Measurements from ENCODE around the gene AMDHD2. TPM values are rescaled to one million over a fixed set of nuclear protein-coding genes. Genes with fewer than 3 reads are reported as not detected.

The AMDHD2 gene
- total RNA-seq, 1 experiment from 2014 or later, result 50.3 TPM

GRCh38 chr16:2492292-2492691 is 27.9 kb upstream of the AMDHD2 start:
- ATAC-seq (no peak), DNase-seq (no peak)
- ChIA-PET POLR2A (ENCODE audit: unreplicated experiment) (no interaction called here), CTCF (no interaction called here)
- Histone ChIP-seq H3K9me2 (replicated peaks; ENCODE audit: low read length) (no peaks in the 10 kb centered on the region), H3F3A (ENCODE audit: low read length, unreplicated experiment) (no peaks in the 10 kb centered on the region), H3K27me3 (ENCODE audit: low read length) (no peaks in the 10 kb centered on the region), H2AFZ (ENCODE audit: low read length) (no peak overlapping the region), H4K20me1 (ENCODE audit: low read length) (no peaks in the 10 kb centered on the region), H3K4me2 (ENCODE audit: low read length) (no peak overlapping the region), H3K4me1 (ENCODE audit: insufficient read depth, low read length) (no peaks in the 10 kb centered on the region), H3K27ac (ENCODE audit: low read length) (no peak overlapping the region), H3K4me3 (ENCODE audit: low read length) (no peak overlapping the region), H3K9me3 (ENCODE audit: low read length) (no peaks in the 10 kb centered on the region), H3K9ac (ENCODE audit: low read length) (no peak overlapping the region), H3K79me2 (ENCODE audit: low read length) (no peaks in the 10 kb centered on the region), H3K36me3 (ENCODE audit: low read depth, low read length) (no peaks in the 10 kb centered on the region)
- intact Hi-C loops (cut with micrococcal nuclease), result no loop called here
- TF ChIP-seq EZH2 (IDR thresholded peaks at IDR 0.05; ENCODE audit: low read length, unreplicated experiment) (no peak), EZH2phosphoT487 (IDR thresholded peaks at IDR 0.05; ENCODE audit: borderline replicate concordance, low read length) (no peak), CTCF (conservative IDR thresholded peaks at IDR 0.05; ENCODE audit: low read depth, low read length) (no peak)
- no TSS peak for BruUV-seq (replicated peaks)

- H3K27me3 ChIP-seq (ENCODE audit: low read length), result no peaks in the 10 kb centered on the region
- no peaks in the 10 kb centered on the region for H3F3A ChIP-seq (ENCODE audit: low read length, unreplicated experiment)
- ATAC-seq (no peak), DNase-seq (no peak)
- no peaks in the 10 kb centered on the region for H3K4me1 ChIP-seq (ENCODE audit: insufficient read depth, low read length)
- no peaks in the 10 kb centered on the region for H3K9me2 ChIP-seq (replicated peaks; ENCODE audit: low read length)
- H3K79me2 ChIP-seq (ENCODE audit: low read length), result no peaks in the 10 kb centered on the region
- H3K9me3 ChIP-seq (ENCODE audit: low read length), result no peaks in the 10 kb centered on the region
- no peak overlapping the region for H3K27ac ChIP-seq (ENCODE audit: low read length)
- intact Hi-C loops (cut with micrococcal nuclease), result no loop called here
- no peak overlapping the region for H3K9ac ChIP-seq (ENCODE audit: low read length)
- TF ChIP-seq EZH2 (IDR thresholded peaks at IDR 0.05; ENCODE audit: low read length, unreplicated experiment) (no peak), EZH2phosphoT487 (IDR thresholded peaks at IDR 0.05; ENCODE audit: borderline replicate concordance, low read length) (no peak), CTCF (conservative IDR thresholded peaks at IDR 0.05; ENCODE audit: low read depth, low read length) (no peak)
- H2AFZ ChIP-seq (ENCODE audit: low read length), result no peak overlapping the region
- ChIA-PET CTCF (no interaction called here), POLR2A (ENCODE audit: unreplicated experiment) (no interaction called here)
- H3K4me2 ChIP-seq (ENCODE audit: low read length), result no peak overlapping the region
- no peak overlapping the region for H3K4me3 ChIP-seq (ENCODE audit: low read length)
- H3K36me3 ChIP-seq (ENCODE audit: low read depth, low read length), result no peaks in the 10 kb centered on the region
- BruUV-seq (replicated peaks), result no TSS peak
- no peaks in the 10 kb centered on the region for H4K20me1 ChIP-seq (ENCODE audit: low read length)
These were observed 26.6 kb upstream of the AMDHD2 start for GRCh38 chr16:2493605-2494004.

GRCh38 chr16:2494616-2495015 is 25.6 kb upstream of the AMDHD2 start:
- Histone ChIP-seq H3K79me2 (ENCODE audit: low read length) (no peaks in the 10 kb centered on the region), H3K36me3 (ENCODE audit: low read depth, low read length) (no peaks in the 10 kb centered on the region), H3K4me3 (ENCODE audit: low read length) (no peak overlapping the region), H4K20me1 (ENCODE audit: low read length) (no peaks in the 10 kb centered on the region), H3K27ac (ENCODE audit: low read length) (no peak overlapping the region), H3K4me1 (ENCODE audit: insufficient read depth, low read length) (no peaks in the 10 kb centered on the region), H3F3A (ENCODE audit: low read length, unreplicated experiment) (no peaks in the 10 kb centered on the region), H3K9me2 (replicated peaks; ENCODE audit: low read length) (no peaks in the 10 kb centered on the region), H2AFZ (ENCODE audit: low read length) (no peak overlapping the region), H3K4me2 (ENCODE audit: low read length) (no peak overlapping the region), H3K27me3 (ENCODE audit: low read length) (no peaks in the 10 kb centered on the region), H3K9ac (ENCODE audit: low read length) (no peak overlapping the region), H3K9me3 (ENCODE audit: low read length) (no peaks in the 10 kb centered on the region)
- CTCF ChIA-PET, result no interaction called here
- ATAC-seq, result no peak
- DNase-seq, result no peak
- no TSS peak for BruUV-seq (replicated peaks)
- TF ChIP-seq EZH2 (IDR thresholded peaks at IDR 0.05; ENCODE audit: low read length, unreplicated experiment) (no peak), EZH2phosphoT487 (IDR thresholded peaks at IDR 0.05; ENCODE audit: borderline replicate concordance, low read length) (no peak), CTCF (conservative IDR thresholded peaks at IDR 0.05; ENCODE audit: low read depth, low read length) (no peak)
- POLR2A ChIA-PET (ENCODE audit: unreplicated experiment), result no interaction called here
- intact Hi-C loops (cut with micrococcal nuclease), result no loop called here

All from PC-3 (cell line).